ENCODE measurements around the gene LAMP1.

The LAMP1 gene

GRCh38 chr13:113324398-113324797, 27.4 kb downstream of the LAMP1 start:
- DNase-seq (ENCODE audit: extremely low read depth, low read depth), result no peak
- TF ChIP-seq CTCF (IDR thresholded peaks at IDR 0.05; ENCODE audit: low read depth, low read length, missing control alignments), result no peak
- no peak overlapping the region for H3K4me3 ChIP-seq (replicated peaks; ENCODE audit: low read depth, low read length)

- no peak overlapping the region for H3K4me3 ChIP-seq (replicated peaks; ENCODE audit: low read depth, low read length)
- no peak for TF ChIP-seq CTCF (IDR thresholded peaks at IDR 0.05; ENCODE audit: low read depth, low read length, missing control alignments)
- no peak for DNase-seq (ENCODE audit: extremely low read depth, low read depth)
Observed at GRCh38 chr13:113325779-113326178, 28.7 kb downstream of the LAMP1 start.

- DNase-seq (ENCODE audit: extremely low read depth, low read depth), result no peak
Observed at GRCh38 chr13:113327391-113327765, 30.3 kb downstream of the LAMP1 start.

GRCh38 chr13:113327766-113328471, 30.9 kb downstream of the LAMP1 start:
- DNase-seq (ENCODE audit: extremely low read depth, low read depth), result no peak
- no peak for TF ChIP-seq CTCF (IDR thresholded peaks at IDR 0.05; ENCODE audit: low read depth, low read length, missing control alignments)
- no peak overlapping the region for H3K4me3 ChIP-seq (replicated peaks; ENCODE audit: low read depth, low read length)

More at GRCh38 chr13:113327391-113327765, 30.3 kb downstream of the LAMP1 start:
- H3K4me3 ChIP-seq (replicated peaks; ENCODE audit: low read depth, low read length), result no peak overlapping the region
- no peak for TF ChIP-seq CTCF (IDR thresholded peaks at IDR 0.05; ENCODE audit: low read depth, low read length, missing control alignments)

- no peak for DNase-seq (ENCODE audit: extremely low read depth, low read depth)
- no peak for TF ChIP-seq CTCF (IDR thresholded peaks at IDR 0.05; ENCODE audit: low read depth, low read length, missing control alignments)
- H3K4me3 ChIP-seq (replicated peaks; ENCODE audit: low read depth, low read length), result no peak overlapping the region
Observed at GRCh38 chr13:113328851-113329250, 31.8 kb downstream of the LAMP1 start.

- no peak for TF ChIP-seq CTCF (IDR thresholded peaks at IDR 0.05; ENCODE audit: low read depth, low read length, missing control alignments)
- no peak overlapping the region for H3K4me3 ChIP-seq (replicated peaks; ENCODE audit: low read depth, low read length)
- no peak for DNase-seq (ENCODE audit: extremely low read depth, low read depth)
Observed at GRCh38 chr13:113329656-113330312, 32.7 kb downstream of the LAMP1 start.

Data from HFF-Myc (cell line).